Kidney (tissue), 14 donors: ENCODE results near the gene NUP35. TPM values are rescaled to one million over a fixed set of nuclear protein-coding genes. Genes with fewer than 3 reads are reported as not detected.

Experiments
- DNase-seq, 5 donors: peaks; one replicate each; pipeline ENCODE4 v3.0.0-alpha.2; 2013 to 2020
- FAIRE-seq: peaks from 2 replicates; lab custom pipeline; 2012; peaks lifted over from hg19 to GRCh38; lab: Jason Lieb, UNC
- H3K27ac ChIP-seq, 2 donors: one replicate each; pipeline ENCODE4 v1.7.0; 2013; ENCODE audit warnings: low read depth in 2 of 2, low read length in 2 of 2, inconsistent platforms in 1 of 2
- H3K27me3 ChIP-seq: one replicate; pipeline ENCODE4 v1.7.1; 2013; ENCODE audit warnings: low read length, inconsistent platforms; ENCODE audit not compliant: control insufficient read depth, insufficient read depth
- H3K36me3 ChIP-seq, 3 donors: one replicate each; pipeline versions ENCODE4 v1.7.0 to v1.7.1; 2013; ENCODE audit warnings: low read length in 3 of 3, control low read depth in 1 of 3, inconsistent platforms in 1 of 3; ENCODE audit not compliant: insufficient read depth in 3 of 3, control insufficient read depth in 2 of 3
- H3K4me1 ChIP-seq, 3 donors: one replicate each; pipeline versions ENCODE4 v1.7.0 to v1.7.1; 2013; ENCODE audit warnings: low read length in 3 of 3, inconsistent platforms in 1 of 3, low read depth in 1 of 3; ENCODE audit not compliant: control insufficient read depth in 2 of 3, insufficient read depth in 2 of 3
- H3K4me3 ChIP-seq, 3 donors: one replicate each; pipeline versions ENCODE4 v1.7.0 to v1.8.1; 2013; ENCODE audit warnings: low read length in 3 of 3, control low read depth in 1 of 3, inconsistent platforms in 1 of 3
- H3K9ac ChIP-seq, 3 donors: one replicate each; pipeline versions ENCODE4 v1.7.0 to v1.7.1; 2013; ENCODE audit warnings: low read length in 3 of 3, control low read depth in 1 of 3, inconsistent platforms in 1 of 3
- H3K9me3 ChIP-seq, 3 donors: one replicate each; pipeline versions ENCODE4 v1.7.0 to v1.7.1; 2013; ENCODE audit warnings: low read length in 3 of 3, control low read depth in 1 of 3, inconsistent platforms in 1 of 3; ENCODE audit not compliant: control insufficient read depth in 2 of 3, insufficient read depth in 1 of 3
- intact Hi-C: fragments of 100-400 bp; cut with DNase I; formaldehyde crosslinking; loops from one replicate; pipeline ENCODE4 v1.11.1; 2022
- polyA plus RNA-seq: library from polyadenylated mRNA; stranded (reverse); fragments of 350-450 nt; fragmentation: Illumina TruSeq; extraction: RNeasy Lipid Tissue Mini Kit (QIAGEN cat#74804); gene quantifications from one replicate; pipeline ENCODE4 v1.2.3, GENCODE V29; 2014; ENCODE audit warnings: low read depth, low replicate concordance; ENCODE audit not compliant: insufficient read depth
- total RNA-seq: library from RNA; stranded (reverse); fragmentation: NEBNext Ultra II Directional; extraction: Animal tissue kit (Norgen Biotek cat#: 25700); gene quantifications from one replicate; pipeline ENCODE4 v1.2.1, GENCODE V29; 2021
- TF ChIP-seq, protein P1 (sequence below): IDR thresholded peaks from 3 replicates; pipeline ENCODE4 v1.5.1; 2012; ENCODE audit warnings: mild to moderate bottlenecking, moderate library complexity, borderline replicate concordance; ENCODE audit not compliant: insufficient read depth; ENCODE audit errors: extremely low read depth
- donor health status: control.
- donor health status: control.
- donor health status: control.
- donor health status: control.
- donor health status: control.
- donor health status: DM: yes; HTN: yes; CAD: no.
- donor health status: Normal renal cell carcinoma (clear cell type).

Gene NUP35
- total and polyA plus RNA-seq, 2 donors from 2014 or later = 12.3 to 17.9 TPM

DNA sequence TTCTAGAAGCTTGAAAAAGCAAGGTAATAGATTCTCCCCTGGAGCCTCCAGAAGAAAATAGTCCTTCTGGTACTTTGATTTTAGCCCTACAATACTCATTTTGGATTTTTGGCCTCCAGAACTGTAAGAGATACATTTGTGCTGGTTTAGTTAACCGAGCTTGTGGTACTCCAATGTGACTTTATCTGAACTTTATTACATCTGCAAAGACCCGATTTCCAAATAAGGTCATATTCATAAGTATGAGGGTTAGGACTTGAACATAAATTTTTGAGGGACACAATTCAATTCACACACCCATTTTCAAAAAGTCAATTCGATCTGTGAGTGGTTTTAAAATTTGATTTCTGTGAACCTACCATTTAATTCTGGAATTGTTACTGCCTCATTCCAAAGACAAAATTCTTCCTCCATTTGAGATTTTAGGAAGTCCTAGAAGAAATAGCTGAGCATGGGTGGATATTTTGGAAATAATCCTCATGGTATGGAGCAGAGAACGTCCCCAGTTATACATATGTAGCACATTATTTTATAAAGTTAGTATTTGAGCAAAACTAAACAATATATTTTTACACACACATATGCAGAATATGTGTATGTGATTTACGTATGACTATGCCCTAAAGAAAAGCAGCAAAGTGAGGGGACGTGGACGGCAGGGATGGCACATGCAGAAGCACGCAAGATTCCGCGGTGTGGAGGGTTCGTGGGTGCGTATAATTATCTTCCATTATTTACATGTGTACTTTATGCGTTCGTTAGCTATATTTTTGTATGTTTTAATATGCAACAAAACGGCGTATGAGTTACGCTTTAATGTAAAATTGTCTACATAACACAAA, 905 bp upstream of the NUP35 start:
- Histone ChIP-seq H3K36me3 (no peaks in the 10 kb centered on the region), H3K4me3 (peak overlapping the region; percentile 86 to 99 (median 94)), H3K4me1 (peaks cover 0 to 5% (median 0%) of the 10 kb centered on the region in 3 donors), H3K27ac (peak overlapping the region; percentile 71 to 78), H3K9me3 (no peaks in the 10 kb centered on the region), H3K27me3 (no peaks in the 10 kb centered on the region), H3K9ac (peak overlapping the region; percentile 61 to 99 (median 88))
- FAIRE-seq (no peak), DNase-seq (peak in 1 of 5 donors; percentile 40)
- TF ChIP-seq, protein P1, sequence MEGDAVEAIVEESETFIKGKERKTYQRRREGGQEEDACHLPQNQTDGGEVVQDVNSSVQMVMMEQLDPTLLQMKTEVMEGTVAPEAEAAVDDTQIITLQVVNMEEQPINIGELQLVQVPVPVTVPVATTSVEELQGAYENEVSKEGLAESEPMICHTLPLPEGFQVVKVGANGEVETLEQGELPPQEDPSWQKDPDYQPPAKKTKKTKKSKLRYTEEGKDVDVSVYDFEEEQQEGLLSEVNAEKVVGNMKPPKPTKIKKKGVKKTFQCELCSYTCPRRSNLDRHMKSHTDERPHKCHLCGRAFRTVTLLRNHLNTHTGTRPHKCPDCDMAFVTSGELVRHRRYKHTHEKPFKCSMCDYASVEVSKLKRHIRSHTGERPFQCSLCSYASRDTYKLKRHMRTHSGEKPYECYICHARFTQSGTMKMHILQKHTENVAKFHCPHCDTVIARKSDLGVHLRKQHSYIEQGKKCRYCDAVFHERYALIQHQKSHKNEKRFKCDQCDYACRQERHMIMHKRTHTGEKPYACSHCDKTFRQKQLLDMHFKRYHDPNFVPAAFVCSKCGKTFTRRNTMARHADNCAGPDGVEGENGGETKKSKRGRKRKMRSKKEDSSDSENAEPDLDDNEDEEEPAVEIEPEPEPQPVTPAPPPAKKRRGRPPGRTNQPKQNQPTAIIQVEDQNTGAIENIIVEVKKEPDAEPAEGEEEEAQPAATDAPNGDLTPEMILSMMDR = no peak
- intact Hi-C loops = no loop called here

DNA sequence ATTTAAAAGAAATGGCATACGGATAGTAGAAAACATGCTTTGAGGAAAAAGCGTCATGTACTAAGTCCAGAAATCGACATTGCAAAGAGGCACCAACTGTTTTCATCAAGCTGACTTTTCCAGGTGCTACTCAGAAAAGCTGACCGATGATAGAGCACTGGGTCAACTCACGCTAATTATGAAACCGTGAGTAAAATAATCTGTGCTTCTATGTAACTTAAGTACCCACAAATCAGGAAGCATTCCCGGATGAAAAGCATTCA, 353 bp upstream of the NUP35 start:
- Histone ChIP-seq H3K9ac (peak overlapping the region; percentile 61 to 99 (median 88)), H3K9me3 (no peaks in the 10 kb centered on the region), H3K27me3 (no peaks in the 10 kb centered on the region), H3K36me3 (no peaks in the 10 kb centered on the region), H3K4me1 (peaks cover 0 to 5% (median 0%) of the 10 kb centered on the region in 3 donors), H3K4me3 (peak overlapping the region; percentile 86 to 99 (median 94)), H3K27ac (peak overlapping the region; percentile 71 to 78)
- TF ChIP-seq, protein P1 = no peak
- intact Hi-C loops = no loop called here
- DNase-seq (no peak), FAIRE-seq (no peak)

DNA sequence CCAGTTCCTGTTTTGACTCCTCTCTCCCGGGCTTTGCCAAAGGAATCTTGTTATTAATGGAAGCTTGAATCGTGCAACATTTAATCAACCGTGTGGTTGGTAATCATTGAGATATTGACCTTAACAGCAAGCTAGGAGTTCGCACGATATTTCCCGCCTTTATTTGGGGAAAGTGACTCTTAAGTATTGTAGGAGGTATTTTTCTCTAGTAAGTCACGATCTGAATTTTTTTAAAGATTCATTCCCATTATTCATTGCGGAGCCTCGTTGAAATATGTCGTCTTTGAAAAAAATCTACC, 663 bp downstream of the NUP35 start:
- no peak for FAIRE-seq
- no peak for DNase-seq
- Histone ChIP-seq H3K9ac (peak overlapping the region in 2 of 3 donors; percentile 88 to 99), H3K9me3 (no peaks in the 10 kb centered on the region), H3K27me3 (no peaks in the 10 kb centered on the region), H3K36me3 (no peaks in the 10 kb centered on the region), H3K27ac (peak overlapping the region in 1 of 2 donors; percentile 68), H3K4me1 (peaks cover 0 to 5% (median 0%) of the 10 kb centered on the region in 3 donors), H3K4me3 (peak overlapping the region; percentile 86 to 99 (median 94))
- TF ChIP-seq, protein P1 = no peak
- intact Hi-C loops = no loop called here
